GM18517 (cell line): ENCODE results near the gene LMF1.
"Not testable (repeated sequence)": the region's sequence is repeated elsewhere in the genome, so short reads cannot be mapped to it uniquely, and the experiment has no call there.

ENCODE experiments used
- ATAC-seq: cut with Tn5 transposase; IDR thresholded peaks from one replicate; pipeline ENCODE4 v1.9.1; 2021; ENCODE audit warnings: mild to moderate bottlenecking, moderate library complexity; ENCODE audit not compliant: unreplicated experiment

LMF1 gene

GRCh38 chr16:898761-899682 is 71.8 kb downstream of the LMF1 start:
- ATAC-seq: no peak

GRCh38 chr16:898216-898615 is 72.6 kb downstream of the LMF1 start:
- no peak for ATAC-seq

GRCh38 chr16:897701-898100 is 73.1 kb downstream of the LMF1 start:
- no peak for ATAC-seq

- no peak for ATAC-seq
Observed at GRCh38 chr16:897200-897543, 73.6 kb downstream of the LMF1 start.

GRCh38 chr16:896261-897199 is 74.3 kb downstream of the LMF1 start:
- ATAC-seq: no peak

GRCh38 chr16:895371-895770 is 75.4 kb downstream of the LMF1 start:
- no peak for ATAC-seq

- no peak for ATAC-seq
Observed at GRCh38 chr16:894841-895240, 75.9 kb downstream of the LMF1 start.

- no peak for ATAC-seq
Observed at GRCh38 chr16:894136-894535, 76.6 kb downstream of the LMF1 start.

- no peak for ATAC-seq
Observed at GRCh38 chr16:893360-893759, 77.4 kb downstream of the LMF1 start.

GRCh38 chr16:892536-893255 is 78.1 kb downstream of the LMF1 start:
- ATAC-seq: no peak

GRCh38 chr16:892006-892405 is 78.8 kb downstream of the LMF1 start:
- no peak for ATAC-seq

GRCh38 chr16:891353-891740 is 79.4 kb downstream of the LMF1 start:
- no peak for ATAC-seq

GRCh38 chr16:890716-891352 is 80.0 kb downstream of the LMF1 start:
- no peak for ATAC-seq

GRCh38 chr16:890217-890616 is 80.6 kb downstream of the LMF1 start:
- no peak for ATAC-seq

- no peak for ATAC-seq
Observed at GRCh38 chr16:889586-889985, 81.2 kb downstream of the LMF1 start.

- no peak for ATAC-seq
Observed at GRCh38 chr16:888901-889570, 81.7 kb downstream of the LMF1 start.

GRCh38 chr16:888456-888855 is 82.3 kb downstream of the LMF1 start:
- not testable (repeated sequence) for ATAC-seq

- no peak for ATAC-seq
Observed at GRCh38 chr16:887846-888245, 82.9 kb downstream of the LMF1 start.

- ATAC-seq: no peak
Observed at GRCh38 chr16:886802-887731, 83.7 kb downstream of the LMF1 start.
